GM12872 (cell line): ENCODE data around the gene GJC3.

Source experiments
- TF ChIP-seq, protein P1 (sequence below): IDR thresholded peaks from 3 replicates; pipeline ENCODE4 v1.5.1; 2011; ENCODE audit warnings: low read depth, mild to moderate bottlenecking, low read length, moderate library complexity; ENCODE audit not compliant: insufficient read depth

GJC3 gene

DNA sequence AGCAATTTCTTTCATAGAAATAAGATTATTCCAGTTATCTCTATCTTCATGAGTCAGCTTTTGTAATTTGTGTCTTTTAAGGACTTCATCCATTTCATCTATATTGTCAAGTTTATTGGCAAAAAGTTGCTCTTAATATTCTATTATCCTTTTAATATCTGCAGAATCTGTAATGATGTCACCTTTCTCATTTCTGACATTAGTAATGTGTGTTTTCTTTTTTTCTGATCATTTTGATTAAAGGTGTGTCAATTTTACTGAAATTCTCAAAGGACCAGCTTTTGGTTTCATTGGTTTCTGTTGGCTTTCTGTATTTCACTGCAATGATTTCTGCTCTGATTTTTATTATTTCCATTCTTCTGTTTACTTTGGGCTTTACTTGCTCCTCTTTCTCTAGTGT lies 34.7 kb downstream of the GJC3 start:
- TF ChIP-seq, protein P1, sequence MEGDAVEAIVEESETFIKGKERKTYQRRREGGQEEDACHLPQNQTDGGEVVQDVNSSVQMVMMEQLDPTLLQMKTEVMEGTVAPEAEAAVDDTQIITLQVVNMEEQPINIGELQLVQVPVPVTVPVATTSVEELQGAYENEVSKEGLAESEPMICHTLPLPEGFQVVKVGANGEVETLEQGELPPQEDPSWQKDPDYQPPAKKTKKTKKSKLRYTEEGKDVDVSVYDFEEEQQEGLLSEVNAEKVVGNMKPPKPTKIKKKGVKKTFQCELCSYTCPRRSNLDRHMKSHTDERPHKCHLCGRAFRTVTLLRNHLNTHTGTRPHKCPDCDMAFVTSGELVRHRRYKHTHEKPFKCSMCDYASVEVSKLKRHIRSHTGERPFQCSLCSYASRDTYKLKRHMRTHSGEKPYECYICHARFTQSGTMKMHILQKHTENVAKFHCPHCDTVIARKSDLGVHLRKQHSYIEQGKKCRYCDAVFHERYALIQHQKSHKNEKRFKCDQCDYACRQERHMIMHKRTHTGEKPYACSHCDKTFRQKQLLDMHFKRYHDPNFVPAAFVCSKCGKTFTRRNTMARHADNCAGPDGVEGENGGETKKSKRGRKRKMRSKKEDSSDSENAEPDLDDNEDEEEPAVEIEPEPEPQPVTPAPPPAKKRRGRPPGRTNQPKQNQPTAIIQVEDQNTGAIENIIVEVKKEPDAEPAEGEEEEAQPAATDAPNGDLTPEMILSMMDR, result no peak

DNA sequence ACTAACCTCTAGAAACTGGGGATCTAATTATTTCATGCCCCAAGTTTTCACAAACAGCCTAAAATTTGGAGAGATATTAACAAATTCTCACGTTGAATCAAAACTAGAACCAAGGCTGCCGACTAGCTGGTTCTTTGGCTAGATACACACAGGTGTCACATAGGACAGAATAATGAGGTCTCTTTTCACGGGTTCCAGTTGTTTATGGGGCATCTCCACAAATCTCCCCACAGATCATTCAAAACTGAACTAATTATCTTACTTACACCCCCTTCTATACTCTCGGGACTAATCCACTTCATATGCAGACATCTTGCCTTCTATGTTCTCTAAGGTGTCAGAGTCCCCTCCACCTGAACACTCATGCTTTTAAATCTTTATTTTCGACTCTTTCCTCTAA lies 36.1 kb downstream of the GJC3 start:
- TF ChIP-seq, protein P1, result no peak

DNA sequence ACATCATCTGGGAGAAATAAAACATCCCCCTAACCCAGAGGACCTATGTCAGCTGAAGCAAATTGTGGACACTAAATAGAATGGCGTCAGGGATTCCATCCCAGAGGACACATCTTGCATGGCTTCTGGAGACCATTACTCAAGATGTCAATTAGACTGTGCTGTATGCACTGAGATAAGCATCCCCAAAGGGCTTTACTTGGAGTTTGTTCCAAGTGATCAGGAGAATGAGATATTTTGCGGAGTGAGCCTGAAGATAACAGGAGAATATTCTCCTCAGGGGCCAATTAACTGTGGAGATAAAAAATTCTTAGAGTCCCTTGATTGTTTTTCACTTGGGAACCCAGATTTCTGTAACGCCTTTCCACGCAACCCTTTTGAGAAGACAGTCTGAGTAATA lies 48.0 kb downstream of the GJC3 start:
- TF ChIP-seq, protein P1, result no peak

GRCh38 chr7:99876933-99877332 lies 52.5 kb downstream of the GJC3 start, which contains the start of gene OR2AE1:
Gene OR2AE1, minus strand, starts transcription at chr7:99877033. Its CDS starts 0 bp downstream, at chr7:99877033.
- TF ChIP-seq, protein P1, result no peak

DNA sequence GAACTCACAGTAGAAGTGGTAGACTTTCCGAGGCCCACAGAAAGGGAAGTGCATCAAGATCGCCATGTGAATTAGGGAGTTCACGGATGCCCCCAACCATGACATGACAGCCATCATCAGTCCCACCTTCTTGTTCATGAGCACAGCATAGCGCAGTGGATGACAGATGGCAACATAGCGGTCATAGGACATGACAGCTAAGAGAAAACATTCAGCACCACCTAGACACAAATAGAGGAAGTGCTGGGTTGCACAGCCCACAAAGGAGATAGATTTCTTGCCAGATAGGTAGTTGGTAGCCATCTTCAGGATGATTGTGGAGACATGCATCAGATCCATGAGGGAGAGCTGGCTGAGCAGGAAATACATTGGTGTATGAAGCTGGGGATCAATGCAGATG lies 52.9 kb downstream of the GJC3 start:
- TF ChIP-seq, protein P1, result no peak
